Keratinocyte (primary cell): Measurements from ENCODE around the gene OR2V2. TPM values are rescaled to one million over a fixed set of nuclear protein-coding genes. Genes with fewer than 3 reads are reported as not detected.

Experiments
- DNase-seq: peaks from one replicate; pipeline ENCODE4 v3.0.0-alpha.2; 2011; ENCODE audit warnings: low read depth, missing footprints, low spot score
- FAIRE-seq: peaks from 2 replicates; lab custom pipeline; 2011; peaks lifted over from hg19 to GRCh38; lab: Jason Lieb, UNC
- H2AFZ ChIP-seq: 2 replicates; pipeline ENCODE4 v1.6.0; 2012; ENCODE audit warnings: low read length, control low read depth, inconsistent platforms; ENCODE audit not compliant: control insufficient read depth
- H3K27ac ChIP-seq: 2 replicates; pipeline ENCODE4 v1.5.1; 2011; ENCODE audit warnings: low read length; ENCODE audit not compliant: control insufficient read depth, insufficient read depth
- H3K27me3 ChIP-seq: 3 replicates; pipeline ENCODE4 v1.6.0; 2011; ENCODE audit warnings: low read length; ENCODE audit not compliant: control insufficient read depth, insufficient read depth; ENCODE audit errors: extremely low read depth
- H3K36me3 ChIP-seq, 2 experiments: 2 replicates in 1 of 2; 3 replicates in 1 of 2; pipeline ENCODE4 v1.5.1; 2011; ENCODE audit warnings: low read length in 2 of 2, mild to moderate bottlenecking in 1 of 2; ENCODE audit not compliant: control insufficient read depth in 2 of 2, insufficient read depth in 2 of 2; ENCODE audit errors: extremely low read depth in 1 of 2
- H3K4me1 ChIP-seq: 3 replicates; pipeline ENCODE4 v1.5.1; 2011; ENCODE audit warnings: low read length; ENCODE audit not compliant: control insufficient read depth, insufficient read depth; ENCODE audit errors: extremely low read depth
- H3K4me2 ChIP-seq: 3 replicates; pipeline ENCODE4 v1.6.0; 2011; ENCODE audit warnings: low read depth, low read length; ENCODE audit not compliant: control insufficient read depth, insufficient read depth; ENCODE audit errors: extremely low read depth
- H3K4me3 ChIP-seq, 3 experiments: fragments of 200-600 bp in 1 of 3; sonication (generic) in 1 of 3; 2 replicates in 2 of 3; 3 replicates in 1 of 3; pipeline ENCODE4 v1.5.1; 2011 to 2016; ENCODE audit warnings: low read length in 3 of 3, mild to moderate bottlenecking in 3 of 3, control low read depth in 2 of 3, inconsistent platforms in 1 of 3, low read depth in 1 of 3, mixed read lengths in 1 of 3, mixed run types in 1 of 3, moderate library complexity in 1 of 3; ENCODE audit not compliant: control insufficient read depth in 2 of 3, insufficient read depth in 2 of 3; ENCODE audit errors: extremely low read depth in 1 of 3
- H3K79me2 ChIP-seq: 2 replicates; pipeline ENCODE4 v1.6.0; 2012; ENCODE audit warnings: low read length; ENCODE audit not compliant: control insufficient read depth, insufficient read depth
- H3K9ac ChIP-seq: 3 replicates; pipeline ENCODE4 v1.6.0; 2011; ENCODE audit warnings: low read length; ENCODE audit not compliant: control insufficient read depth, insufficient read depth; ENCODE audit errors: extremely low read depth
- H3K9me1 ChIP-seq: 3 replicates; pipeline ENCODE4 v1.6.0; 2011; ENCODE audit warnings: low read length; ENCODE audit not compliant: control insufficient read depth, insufficient read depth; ENCODE audit errors: extremely low read depth
- H3K9me3 ChIP-seq: 2 replicates; pipeline ENCODE4 v1.5.1; 2012; ENCODE audit warnings: low read depth, low read length; ENCODE audit not compliant: control insufficient read depth
- H4K20me1 ChIP-seq: 3 replicates; pipeline ENCODE4 v1.6.0; 2011; ENCODE audit warnings: low read length; ENCODE audit not compliant: control insufficient read depth, insufficient read depth; ENCODE audit errors: extremely low read depth
- CTCF ChIP-seq, 3 experiments: IDR thresholded peaks in 1 of 3; conservative IDR thresholded peaks in 1 of 3; optimal IDR thresholded peaks in 1 of 3; 2 replicates in 2 of 3; 3 replicates in 1 of 3; pipeline versions ENCODE3 to v1.5.1; 2011; ENCODE audit warnings: low read length in 3 of 3, mild to moderate bottlenecking in 3 of 3, moderate library complexity in 2 of 3, control low read depth in 1 of 3, inconsistent platforms in 1 of 3; ENCODE audit not compliant: insufficient read depth in 2 of 3; ENCODE audit errors: extremely low read depth in 1 of 3
- EZH2 ChIP-seq: IDR thresholded peaks from one replicate; pipeline ENCODE4 v1.6.1; 2012; ENCODE audit warnings: inconsistent platforms, mild to moderate bottlenecking, low read length, moderate library complexity
- dilution Hi-C: fragments of 300-500 bp; cut with MboI; formaldehyde crosslinking; loops from one replicate; pipeline ENCODE4 v1.7.0; 2020; ENCODE audit warnings: low sequenced_read_pairs; ENCODE audit not compliant: extremely low pct_ligation_motif_present
- polyA plus RNA-seq, 5 experiments: library from polyadenylated mRNA; depleted of rRNA in 3 of 5; stranded (reverse) in 3 of 5; stranded (forward) in 1 of 5; unstranded in 1 of 5; fragments of >200 nt; gene quantifications; 1 replicate in 1 of 5; 2 replicates in 3 of 5; 3 replicates in 1 of 5; pipeline versions ENCODE4 v1.2.1 to v1.2.3, GENCODE V29; 2011 to 2012; ENCODE audit warnings: missing spikeins in 2 of 5, low read depth in 1 of 5, low replicate concordance in 1 of 5

OR2V2 gene
- polyA plus RNA-seq, 1 donor (not counting 4 experiments of a cell fraction or from before 2014, with no cell fraction given): not detected

GRCh38 chr5:181184845-181185216, 37.4 kb downstream of the OR2V2 start:
- peaks cover 2% of the 10 kb centered on the region for H4K20me1 ChIP-seq
- H3K4me3 ChIP-seq: peak overlapping the region in 2 of 3 experiments; percentile 27 to 33
- peak overlapping the region; percentile 7 for H2AFZ ChIP-seq
- TF ChIP-seq EZH2 (no peak), CTCF (optimal IDR thresholded peaks at IDR 0.05 in 1 of 3, IDR thresholded peaks at IDR 0.05 in 1 of 3, conservative IDR thresholded peaks at IDR 0.05 in 1 of 3; ENCODE audit: extremely low read depth in 1 of 3, insufficient read depth in 2 of 3, low read length in 3 of 3) (no peak)
- dilution Hi-C loops: no loop called here
- H3K9me3 ChIP-seq: no peaks in the 10 kb centered on the region
- no peak overlapping the region for H3K9ac ChIP-seq
- FAIRE-seq: no peak
- no peaks in the 10 kb centered on the region for H3K36me3 ChIP-seq
- H3K27me3 ChIP-seq: no peaks in the 10 kb centered on the region
- no peaks in the 10 kb centered on the region for H3K79me2 ChIP-seq
- no peak for DNase-seq
- H3K9me1 ChIP-seq: no peaks in the 10 kb centered on the region
- H3K4me1 ChIP-seq: peaks cover 11% of the 10 kb centered on the region
- no peak overlapping the region for H3K27ac ChIP-seq
- peak overlapping the region; percentile 35 for H3K4me2 ChIP-seq

- peaks cover 12% of the 10 kb centered on the region for H3K4me1 ChIP-seq
Measured at GRCh38 chr5:181185560-181185959, 38.2 kb downstream of the OR2V2 start.

More at GRCh38 chr5:181185560-181185959, 38.2 kb downstream of the OR2V2 start:
- H2AFZ ChIP-seq: no peak overlapping the region
- H3K27ac ChIP-seq: no peak overlapping the region
- FAIRE-seq (no peak), DNase-seq (no peak)
- H3K9me3 ChIP-seq: no peaks in the 10 kb centered on the region
- H3K79me2 ChIP-seq: no peaks in the 10 kb centered on the region
- no peak overlapping the region for H3K9ac ChIP-seq
- no peak for TF ChIP-seq CTCF (optimal IDR thresholded peaks at IDR 0.05 in 1 of 3, IDR thresholded peaks at IDR 0.05 in 1 of 3, conservative IDR thresholded peaks at IDR 0.05 in 1 of 3; ENCODE audit: extremely low read depth in 1 of 3, insufficient read depth in 2 of 3, low read length in 3 of 3)
- TF ChIP-seq EZH2: no peak
- no peaks in the 10 kb centered on the region for H3K36me3 ChIP-seq
- dilution Hi-C loops: no loop called here
- H3K4me3 ChIP-seq: no peak overlapping the region
- no peaks in the 10 kb centered on the region for H3K27me3 ChIP-seq
- no peaks in the 10 kb centered on the region for H3K9me1 ChIP-seq
- H3K4me2 ChIP-seq: no peak overlapping the region
- H4K20me1 ChIP-seq: peaks cover 2% of the 10 kb centered on the region
